HUES6 (cell line): ENCODE measurements around the gene CUTC.
A peak's percentile ranks its signal among the peaks of the same experiment; 100 is the strongest.

Source experiments
- H3K27ac ChIP-seq: 2 replicates; pipeline ENCODE4 v1.7.0; 2013; ENCODE audit warnings: low read depth, mild to moderate bottlenecking, low read length, inconsistent platforms
- H3K27me3 ChIP-seq: 2 replicates; pipeline ENCODE4 v1.6.1; 2013; ENCODE audit warnings: low read length; ENCODE audit not compliant: control insufficient read depth, insufficient read depth
- H3K36me3 ChIP-seq: 2 replicates; pipeline ENCODE4 v1.6.1; 2013; ENCODE audit warnings: low read length; ENCODE audit not compliant: control insufficient read depth, insufficient read depth
- H3K4me1 ChIP-seq: 2 replicates; pipeline ENCODE4 v1.6.1; 2013; ENCODE audit warnings: low read length; ENCODE audit not compliant: control insufficient read depth, insufficient read depth
- H3K4me3 ChIP-seq: 2 replicates; pipeline ENCODE4 v1.5.1; 2013; ENCODE audit warnings: low read depth, low read length
- H3K9ac ChIP-seq: one replicate; pipeline ENCODE4 v1.6.1; 2013; ENCODE audit warnings: mild to moderate bottlenecking, low read length
- H3K9me3 ChIP-seq: 2 replicates; pipeline ENCODE4 v1.6.1; 2013; ENCODE audit warnings: low read depth, low read length; ENCODE audit not compliant: control insufficient read depth, insufficient read depth

Gene CUTC, protein sequence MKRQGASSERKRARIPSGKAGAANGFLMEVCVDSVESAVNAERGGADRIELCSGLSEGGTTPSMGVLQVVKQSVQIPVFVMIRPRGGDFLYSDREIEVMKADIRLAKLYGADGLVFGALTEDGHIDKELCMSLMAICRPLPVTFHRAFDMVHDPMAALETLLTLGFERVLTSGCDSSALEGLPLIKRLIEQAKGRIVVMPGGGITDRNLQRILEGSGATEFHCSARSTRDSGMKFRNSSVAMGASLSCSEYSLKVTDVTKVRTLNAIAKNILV

DNA sequence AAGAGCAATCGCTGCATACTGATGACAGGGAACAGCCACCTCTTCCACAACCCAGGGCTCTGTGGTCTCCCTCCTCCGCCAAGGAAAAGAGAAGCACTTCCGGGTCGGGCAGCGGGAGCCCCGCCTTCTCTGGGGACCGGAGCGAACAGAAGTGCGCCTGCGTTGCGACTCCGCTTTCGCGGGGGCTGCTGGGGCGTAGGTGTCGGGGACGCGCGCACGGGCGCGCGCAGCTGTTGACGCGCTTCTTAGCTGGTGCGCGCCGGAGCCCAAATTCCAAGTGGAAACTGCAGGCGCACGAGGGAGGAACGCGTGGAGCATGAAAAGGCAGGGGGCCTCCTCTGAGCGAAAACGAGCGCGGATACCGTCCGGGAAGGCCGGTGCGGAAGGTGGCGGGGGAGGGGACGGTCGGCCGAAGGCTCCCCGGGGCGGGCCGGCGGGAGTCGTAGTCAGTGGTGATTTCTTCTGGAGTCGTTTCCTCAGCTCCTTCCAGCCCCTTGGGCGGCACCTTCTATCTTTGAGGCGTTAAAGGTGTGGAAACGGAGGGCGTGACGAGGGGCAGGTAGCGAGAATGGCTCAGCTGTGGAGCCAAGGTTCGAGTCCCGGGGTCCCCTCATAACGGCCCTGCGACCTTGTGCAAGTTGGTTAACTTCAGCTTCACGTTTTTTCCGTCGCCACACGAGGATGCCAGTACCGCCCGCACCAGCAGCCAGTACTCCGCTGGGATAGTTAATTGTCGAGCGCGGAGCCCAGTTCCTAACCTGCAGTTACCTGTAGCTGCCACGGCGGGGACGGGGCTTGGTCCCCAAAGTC is at the start of gene CUTC, which contains the start of gene COX15:
CUTC (plus strand) TSS at position 202 of the 810 bp plus-strand sequence; CDS start at position 317, 115 bp downstream.
COX15 (minus strand) TSS at position 95 of the 810 bp plus-strand sequence; CDS start at position 17, 78 bp downstream.
- no peaks in the 10 kb centered on the region for H3K9me3 ChIP-seq
- no peaks in the 10 kb centered on the region for H3K4me1 ChIP-seq
- peak within 1 kb of the TSS; percentile 89 for H3K9ac ChIP-seq
- peak within 1 kb of the TSS; percentile 72 for H3K27ac ChIP-seq
- H3K36me3 ChIP-seq = peaks cover 42% of the 10 kb centered on the region
- H3K4me3 ChIP-seq = peak within 1 kb of the TSS; percentile 73
- no peaks in the 10 kb centered on the region for H3K27me3 ChIP-seq

DNA sequence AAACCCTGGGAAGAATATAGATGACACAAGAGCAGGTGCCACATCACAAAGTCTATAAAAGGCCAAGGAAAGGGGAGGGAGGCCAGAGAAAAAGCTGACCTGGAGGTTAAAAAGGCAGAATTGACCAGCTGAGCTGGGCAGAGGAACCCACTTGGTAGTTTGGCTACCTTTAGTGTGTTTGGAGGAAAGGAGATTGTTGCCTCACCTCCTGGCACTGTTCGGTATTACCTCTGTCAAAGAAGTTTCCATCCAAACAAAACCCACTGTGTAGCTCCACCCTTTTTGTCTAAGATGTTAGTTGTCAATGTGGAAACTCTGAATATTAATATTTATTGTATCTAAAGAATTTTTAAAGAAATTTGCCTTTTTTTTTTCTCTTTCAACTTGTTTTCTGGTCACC is 49.3 kb upstream of the CUTC start:
- H3K4me1 ChIP-seq = no peaks in the 10 kb centered on the region
- H3K27me3 ChIP-seq = no peaks in the 10 kb centered on the region
- H3K27ac ChIP-seq = no peak overlapping the region
- no peaks in the 10 kb centered on the region for H3K9me3 ChIP-seq
- peaks cover 26% of the 10 kb centered on the region for H3K36me3 ChIP-seq
- H3K9ac ChIP-seq = no peak overlapping the region
- H3K4me3 ChIP-seq = no peak overlapping the region

DNA sequence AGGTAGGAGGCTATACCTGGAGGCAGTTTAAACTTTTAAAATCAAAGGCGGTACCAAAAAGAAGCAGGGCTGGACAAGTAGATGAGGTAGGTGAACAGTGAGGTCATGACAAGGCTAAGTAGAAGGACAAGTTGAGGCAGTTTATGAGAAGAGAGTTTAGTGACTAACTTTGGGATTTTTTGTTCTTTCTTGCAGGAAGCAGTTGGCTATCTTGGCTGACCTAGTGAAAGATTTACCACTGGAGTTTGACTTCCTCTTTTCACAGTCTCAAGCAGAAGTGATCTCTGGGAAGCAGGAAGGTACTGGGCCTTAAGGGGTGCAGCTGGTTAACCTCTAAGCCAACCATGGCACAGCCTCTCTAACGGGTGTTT is 46.5 kb upstream of the CUTC start:
- Histone ChIP-seq H3K9me3 (no peaks in the 10 kb centered on the region), H3K9ac (no peak overlapping the region), H3K27ac (no peak overlapping the region), H3K27me3 (no peaks in the 10 kb centered on the region), H3K36me3 (peaks cover 12% of the 10 kb centered on the region), H3K4me1 (no peaks in the 10 kb centered on the region), H3K4me3 (no peak overlapping the region)

DNA sequence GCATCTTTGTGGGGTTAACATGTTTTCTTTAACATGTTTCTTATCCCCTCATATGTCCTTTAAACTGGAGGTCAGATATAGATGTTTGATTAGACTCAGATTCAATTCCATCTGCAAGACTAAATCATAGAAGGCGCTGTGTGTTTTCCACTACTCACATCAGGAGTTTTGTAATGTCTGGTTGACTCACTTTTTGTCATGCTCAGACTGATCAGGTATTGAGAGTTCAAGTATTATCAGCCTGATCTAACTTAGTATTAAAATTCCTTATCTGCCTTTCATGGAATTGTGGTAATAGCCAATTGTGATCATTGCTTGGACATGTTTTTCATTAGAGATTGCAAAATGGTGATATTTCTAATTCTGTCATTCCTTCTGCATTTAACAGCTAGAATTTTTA is 42.6 kb upstream of the CUTC start:
- Histone ChIP-seq H3K27ac (no peak overlapping the region), H3K9ac (no peak overlapping the region), H3K27me3 (no peaks in the 10 kb centered on the region), H3K36me3 (peaks cover 28% of the 10 kb centered on the region), H3K9me3 (no peaks in the 10 kb centered on the region), H3K4me1 (no peaks in the 10 kb centered on the region), H3K4me3 (no peak overlapping the region)

DNA sequence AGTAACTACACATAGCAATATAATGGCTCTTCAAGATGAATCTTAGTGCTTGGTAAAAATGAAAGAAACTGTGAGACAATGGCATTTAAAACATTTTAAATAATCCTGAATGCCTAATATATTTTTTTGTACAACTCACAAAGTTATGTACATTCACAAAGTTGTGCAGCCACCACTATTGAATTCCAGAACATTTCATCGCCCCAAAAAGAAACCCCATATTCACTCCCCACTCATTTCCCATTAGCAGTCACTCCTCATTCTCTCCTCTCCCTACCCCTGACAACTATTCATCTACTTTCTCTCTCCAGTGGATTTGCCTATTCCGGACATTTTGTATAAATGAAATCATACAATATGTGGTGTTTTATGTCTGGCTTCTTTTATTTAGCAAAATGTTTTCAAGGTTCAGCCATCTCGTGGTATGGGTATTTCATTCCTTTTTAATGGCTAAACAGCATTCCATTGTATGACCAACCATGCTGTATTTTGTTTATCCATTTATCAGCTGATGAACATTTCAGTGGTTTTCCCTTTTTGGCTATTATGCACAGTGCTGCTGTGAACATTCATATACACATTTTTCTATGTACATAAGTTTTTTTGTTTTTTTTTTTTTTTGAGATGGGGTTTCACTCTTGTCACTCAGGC is 38.0 kb upstream of the CUTC start:
- no peak overlapping the region for H3K9ac ChIP-seq
- no peak overlapping the region for H3K4me3 ChIP-seq
- peaks cover 53% of the 10 kb centered on the region for H3K36me3 ChIP-seq
- H3K9me3 ChIP-seq = no peaks in the 10 kb centered on the region
- no peaks in the 10 kb centered on the region for H3K27me3 ChIP-seq
- H3K4me1 ChIP-seq = no peaks in the 10 kb centered on the region
- no peak overlapping the region for H3K27ac ChIP-seq

DNA sequence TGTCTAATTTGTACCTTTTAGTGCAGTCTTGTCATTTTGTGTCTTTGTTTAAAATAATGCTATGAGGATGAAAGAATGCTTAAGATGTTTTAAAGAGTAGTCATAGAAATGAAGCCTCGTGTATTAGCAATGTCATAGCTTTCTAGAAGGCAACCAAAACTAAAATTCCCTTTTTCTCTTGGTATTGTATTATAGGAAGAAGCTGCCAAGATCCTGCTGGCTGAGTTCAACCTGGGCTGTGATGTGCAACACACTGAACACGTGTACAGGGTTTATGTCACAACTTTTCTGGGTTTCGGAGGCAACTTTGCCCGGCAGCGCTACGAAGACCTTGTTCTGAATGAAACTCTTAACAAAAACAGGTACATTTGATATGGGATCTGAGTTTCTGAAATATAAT is 36.3 kb upstream of the CUTC start:
- Histone ChIP-seq H3K36me3 (peaks cover 58% of the 10 kb centered on the region), H3K27me3 (no peaks in the 10 kb centered on the region)

DNA sequence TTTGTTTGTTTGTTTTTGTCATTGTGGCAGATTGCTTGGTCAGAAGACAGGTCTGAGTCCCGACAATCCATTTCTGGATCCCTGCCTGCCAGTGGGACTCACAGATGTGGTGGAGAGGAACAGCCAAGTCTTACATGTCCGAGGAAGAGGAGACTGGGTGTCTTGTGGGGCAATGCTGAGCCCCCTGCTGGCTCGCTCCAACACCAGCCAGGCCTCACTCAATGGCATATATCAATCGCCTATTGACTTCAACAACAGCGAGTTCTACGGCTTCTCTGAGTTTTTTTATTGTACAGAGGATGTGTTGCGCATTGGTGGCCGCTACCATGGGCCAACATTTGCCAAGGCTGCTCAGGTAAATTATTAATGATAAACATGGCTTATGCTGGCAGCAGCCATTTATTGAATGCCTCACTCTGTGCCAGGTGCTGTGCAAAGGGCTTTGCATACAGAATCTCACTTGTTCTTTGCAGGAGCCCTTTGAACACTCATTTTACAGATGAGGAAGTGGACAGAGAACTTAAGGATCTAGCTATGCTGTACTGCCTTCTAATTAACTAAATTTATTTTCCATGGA is 33.4 kb upstream of the CUTC start:
- H3K27ac ChIP-seq = no peak overlapping the region
- no peaks in the 10 kb centered on the region for H3K9me3 ChIP-seq
- no peaks in the 10 kb centered on the region for H3K27me3 ChIP-seq
- no peak overlapping the region for H3K4me3 ChIP-seq
- peaks cover 56% of the 10 kb centered on the region for H3K36me3 ChIP-seq
- no peak overlapping the region for H3K9ac ChIP-seq
- H3K4me1 ChIP-seq = no peaks in the 10 kb centered on the region

More for the DNA sequence above, 36.3 kb upstream of the CUTC start:
- Histone ChIP-seq H3K27ac (no peak overlapping the region), H3K4me3 (no peak overlapping the region), H3K9me3 (no peaks in the 10 kb centered on the region), H3K9ac (no peak overlapping the region), H3K4me1 (no peaks in the 10 kb centered on the region)

DNA sequence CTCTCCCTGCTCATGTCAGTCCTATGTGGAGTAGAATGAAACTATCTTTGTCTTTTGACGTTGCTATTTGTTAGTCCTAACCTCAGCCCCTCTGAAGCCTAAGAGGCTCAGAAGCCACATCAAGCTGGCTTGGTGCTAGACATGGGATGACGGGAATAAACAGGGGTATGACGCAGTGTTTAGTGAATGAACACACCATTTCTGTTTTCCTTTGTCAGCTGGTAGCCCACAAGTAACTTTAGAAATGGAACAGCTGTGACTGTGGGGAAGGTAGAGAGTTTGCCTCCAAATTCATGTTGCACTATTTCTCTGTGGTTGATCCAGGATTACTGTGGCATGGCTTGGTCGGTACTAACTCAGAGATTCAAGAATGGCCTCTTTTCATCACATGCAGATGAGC is 31.4 kb upstream of the CUTC start:
- peaks cover 68% of the 10 kb centered on the region for H3K36me3 ChIP-seq
- H3K27ac ChIP-seq = no peak overlapping the region
- H3K9me3 ChIP-seq = no peaks in the 10 kb centered on the region
- no peak overlapping the region for H3K9ac ChIP-seq
- no peak overlapping the region for H3K4me3 ChIP-seq
- no peaks in the 10 kb centered on the region for H3K4me1 ChIP-seq
- H3K27me3 ChIP-seq = no peaks in the 10 kb centered on the region

DNA sequence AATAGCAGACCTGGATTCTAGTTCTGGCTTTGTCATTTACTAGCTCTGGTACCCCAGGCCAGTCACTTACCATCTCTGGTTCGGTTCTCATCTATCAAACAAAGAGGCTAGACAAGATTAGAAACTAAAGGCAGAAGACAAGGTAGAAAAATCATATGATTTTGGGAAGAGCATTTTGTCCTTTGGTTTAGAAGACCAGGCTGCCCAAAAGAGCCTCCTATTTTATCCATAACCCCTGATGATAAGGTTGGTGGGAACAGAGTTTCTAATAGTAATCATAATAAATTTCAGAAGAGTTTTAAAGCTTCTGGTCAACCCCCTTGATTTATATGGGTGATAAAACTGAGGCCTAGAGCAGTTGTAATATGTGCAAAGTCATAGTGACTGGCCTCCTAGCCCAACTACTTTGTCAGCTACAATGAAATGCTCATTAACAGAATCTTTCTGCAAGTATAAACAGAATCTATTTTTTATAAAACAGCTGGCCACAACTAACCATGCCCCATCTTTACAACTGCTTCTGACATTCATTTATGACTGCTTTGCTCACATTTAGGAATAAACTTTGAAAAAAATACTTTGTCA is 23.5 kb upstream of the CUTC start:
- Histone ChIP-seq H3K4me3 (no peak overlapping the region), H3K27me3 (no peaks in the 10 kb centered on the region), H3K4me1 (no peaks in the 10 kb centered on the region), H3K9me3 (no peaks in the 10 kb centered on the region), H3K36me3 (peaks cover 66% of the 10 kb centered on the region), H3K9ac (no peak overlapping the region), H3K27ac (no peak overlapping the region)

DNA sequence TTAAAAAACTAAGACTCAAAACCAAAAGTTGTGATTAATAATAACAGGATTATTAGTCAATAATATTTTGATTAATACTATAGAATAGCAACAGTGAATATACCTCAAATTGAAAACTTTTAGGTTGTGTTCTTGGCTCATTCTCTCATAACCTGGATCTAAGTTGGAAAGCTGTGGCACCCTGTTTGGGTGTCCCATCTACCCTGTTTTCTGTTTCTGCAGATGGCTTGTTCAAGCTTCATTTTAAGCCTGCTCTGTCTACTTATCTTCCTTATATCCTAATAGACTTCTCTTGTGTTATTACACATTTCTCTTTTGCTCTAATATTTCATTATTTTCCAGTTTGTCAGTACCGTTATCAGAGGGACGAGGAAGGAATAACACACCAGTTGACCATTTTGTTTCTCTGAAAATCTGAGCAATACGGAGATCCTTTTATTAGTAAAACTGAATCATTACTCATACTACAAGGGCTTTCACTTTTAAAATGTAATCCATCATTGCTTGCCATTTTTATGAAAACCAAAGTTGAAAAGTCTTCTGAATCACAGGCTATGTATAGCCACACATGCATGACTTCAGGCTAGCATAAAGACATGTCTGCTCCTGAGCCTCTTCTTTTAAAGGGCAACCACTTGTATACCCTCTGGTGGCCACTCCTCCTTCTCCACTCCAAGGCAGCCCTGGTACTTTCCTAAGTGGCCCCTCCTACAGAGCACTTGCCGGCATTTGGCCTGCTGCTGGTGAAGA is 22.4 kb upstream of the CUTC start:
- H3K9ac ChIP-seq = no peak overlapping the region
- no peaks in the 10 kb centered on the region for H3K27me3 ChIP-seq
- H3K36me3 ChIP-seq = peaks cover 66% of the 10 kb centered on the region
- no peaks in the 10 kb centered on the region for H3K9me3 ChIP-seq
- no peaks in the 10 kb centered on the region for H3K4me1 ChIP-seq
- H3K27ac ChIP-seq = no peak overlapping the region
- H3K4me3 ChIP-seq = no peak overlapping the region
